Activated CD4-positive, alpha-beta T cell treated with anti-CD3 and anti-CD28 coated beads for 48 hours (primary cell): ENCODE results near the gene CDH11.

ENCODE experiments used
- DNase-seq: peaks from one replicate; pipeline ENCODE4 v3.0.0-alpha.2; 2020

Gene CDH11

DNA sequence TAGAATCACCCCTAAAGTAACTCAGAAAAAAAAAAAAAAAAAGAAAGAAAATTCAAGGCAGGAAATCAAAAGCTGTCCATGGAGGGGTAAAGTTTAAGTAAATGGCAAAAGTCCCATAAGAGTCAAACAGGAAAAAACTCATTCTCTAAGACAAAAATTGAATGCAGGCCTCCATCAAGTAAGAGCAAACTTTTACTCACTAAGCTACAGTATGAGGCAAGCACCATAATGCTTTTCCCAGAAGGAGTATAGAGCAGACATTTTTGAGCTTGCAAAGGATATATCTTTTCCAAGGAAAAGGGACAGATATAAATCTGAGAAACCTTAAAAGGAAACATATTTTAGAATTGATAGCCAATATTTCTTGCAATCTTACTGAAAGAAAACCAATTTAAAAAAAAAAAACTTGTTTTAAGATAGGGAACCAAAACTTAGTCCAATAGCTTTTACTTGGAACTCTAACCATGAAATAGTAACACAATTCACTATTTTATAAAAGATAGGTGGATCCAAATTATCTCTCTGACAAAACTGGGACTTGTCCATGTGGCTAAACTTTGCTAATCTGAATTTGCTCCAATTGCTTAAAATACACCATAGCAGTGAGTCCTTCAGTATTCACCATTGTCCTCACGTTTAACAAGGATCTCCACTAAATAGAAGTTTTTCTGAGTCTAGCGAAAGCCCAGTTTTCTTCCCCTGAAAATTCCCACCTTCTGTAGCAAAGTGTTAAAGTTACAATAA, 99.8 kb downstream of the CDH11 start:
- no peak for DNase-seq

DNA sequence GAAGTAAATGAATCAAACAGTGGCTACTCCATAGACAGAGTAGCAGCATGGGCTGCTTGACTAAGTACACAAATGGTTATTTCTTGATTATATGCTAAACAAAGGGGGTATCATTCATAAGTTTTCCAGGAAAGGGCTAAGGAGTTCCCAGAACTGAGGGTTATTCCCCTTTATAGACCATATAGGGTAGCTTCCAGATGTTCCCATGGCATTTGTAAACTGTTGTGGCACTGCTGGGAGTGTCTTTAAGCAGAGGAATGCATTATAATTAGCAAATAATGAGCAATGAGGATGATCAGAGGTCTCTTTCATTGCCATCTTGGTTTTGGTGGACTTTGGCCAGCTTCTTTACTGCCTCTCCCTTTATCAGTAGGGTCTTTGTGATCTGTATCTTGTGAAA, 105.1 kb downstream of the CDH11 start:
- no peak for DNase-seq

DNA sequence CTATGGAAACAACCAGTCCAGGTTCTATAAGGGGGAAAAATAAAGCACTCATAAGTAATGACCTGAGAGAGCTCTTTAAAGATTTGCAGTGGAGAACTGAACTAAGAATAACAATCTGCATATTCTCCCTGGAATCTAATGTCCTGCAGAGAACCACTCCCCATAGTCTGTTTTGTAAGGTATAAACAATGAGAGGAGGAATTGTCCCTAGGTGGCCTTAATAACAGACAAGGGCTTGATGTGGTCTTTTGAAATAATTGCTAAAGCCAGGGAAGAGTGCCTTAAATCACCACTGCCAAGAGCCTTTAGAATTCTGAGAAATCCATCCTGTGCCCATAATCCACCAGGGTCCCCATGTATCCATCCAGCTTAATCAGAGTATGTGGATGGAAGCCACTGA, 106.3 kb downstream of the CDH11 start:
- no peak for DNase-seq

DNA sequence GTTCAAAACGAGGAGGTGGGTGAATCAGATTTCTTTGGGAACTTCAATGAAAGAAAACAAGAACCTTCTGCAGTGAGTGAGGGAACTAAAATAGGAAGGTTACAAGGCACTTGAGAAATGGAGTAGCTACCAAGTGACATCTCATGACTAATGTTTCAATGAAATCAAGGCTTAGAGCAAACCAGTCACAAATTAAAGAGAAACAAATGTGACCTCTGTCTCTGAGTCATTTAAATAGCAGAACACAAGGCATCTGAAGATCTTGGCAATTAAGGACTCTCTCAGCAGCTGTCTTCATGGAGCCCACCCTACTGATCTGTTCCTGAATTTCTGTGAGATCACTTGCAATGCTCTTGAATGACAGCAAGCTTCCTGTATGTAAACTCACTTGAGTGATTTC, 109.5 kb downstream of the CDH11 start:
- no peak for DNase-seq

DNA sequence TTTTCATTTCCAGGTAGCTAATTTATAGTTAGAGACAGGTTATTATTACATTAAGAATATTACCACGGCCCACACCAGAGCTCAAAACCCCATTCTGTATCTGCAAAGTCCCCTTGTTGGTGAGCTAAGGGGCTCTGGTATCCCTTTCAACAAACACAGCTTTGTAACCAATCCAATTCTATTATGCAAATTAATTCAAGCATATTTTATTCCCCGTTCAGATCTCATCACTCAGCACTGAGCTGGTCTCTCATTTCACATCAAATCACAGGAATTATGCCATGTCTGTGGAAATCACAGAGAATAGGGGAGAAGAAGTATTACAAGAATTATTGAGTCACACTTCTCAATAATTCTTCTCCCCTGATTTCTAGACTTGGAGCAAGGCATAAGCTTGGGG, 111.7 kb downstream of the CDH11 start:
- no peak for DNase-seq

DNA sequence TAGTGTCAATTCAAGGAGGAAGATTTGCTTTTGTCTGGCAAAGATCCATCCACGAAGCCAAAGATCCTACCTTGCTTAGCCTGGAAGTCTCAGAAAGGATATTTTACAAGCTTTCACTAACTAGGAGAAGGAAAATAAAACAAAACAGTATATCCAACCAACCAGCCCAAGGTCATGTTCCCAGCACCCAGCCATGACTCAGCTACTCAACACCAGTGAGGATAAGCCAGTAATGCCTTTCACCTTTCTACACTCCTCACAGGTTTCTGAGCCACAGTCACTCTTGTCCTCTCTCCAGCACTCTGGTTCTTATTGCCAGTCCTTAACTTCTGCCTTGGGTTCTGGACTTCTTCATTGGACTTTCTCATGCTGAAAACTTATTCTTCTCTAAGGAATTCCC, 116.2 kb downstream of the CDH11 start:
- no peak for DNase-seq

DNA sequence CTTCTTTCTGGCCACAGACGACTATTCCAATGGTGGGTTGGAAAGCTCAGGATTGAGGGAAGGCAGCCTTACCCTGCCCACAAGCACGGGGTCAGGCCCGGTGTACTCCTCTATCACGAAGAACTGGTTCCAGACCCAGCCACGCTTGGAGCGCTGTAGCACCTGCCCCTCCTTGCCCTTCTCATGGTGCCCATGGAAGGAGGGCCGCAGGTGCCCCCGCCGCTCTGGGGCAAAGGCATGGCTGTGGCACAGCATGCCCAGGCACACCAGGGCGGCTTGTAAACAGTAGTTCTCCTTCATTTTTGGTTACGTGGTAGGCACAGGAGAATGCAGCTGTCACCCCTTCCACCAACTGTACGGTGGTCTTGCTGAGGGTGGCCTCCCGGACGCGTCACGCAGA, 117.3 kb downstream of the CDH11 start:
- DNase-seq: no peak

DNA sequence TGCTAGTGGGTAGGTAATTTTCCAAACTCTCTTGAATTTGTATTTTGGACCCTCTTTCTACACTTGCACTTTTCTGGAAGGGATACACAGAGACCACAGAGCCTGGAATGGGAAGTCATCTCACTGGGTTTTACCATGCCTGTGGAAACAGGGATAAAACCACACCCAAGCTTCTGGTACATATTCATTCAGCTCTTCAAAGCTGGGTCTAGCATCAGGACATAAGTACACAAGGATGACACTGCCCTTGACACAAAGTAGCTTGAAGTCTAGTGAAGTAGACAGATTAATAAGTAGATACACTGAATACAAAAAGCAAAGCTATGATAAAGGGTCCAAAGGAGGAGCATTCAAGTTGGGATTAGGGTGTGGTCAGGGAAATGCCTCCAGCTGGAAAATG, 118.2 kb downstream of the CDH11 start:
- DNase-seq: no peak

DNA sequence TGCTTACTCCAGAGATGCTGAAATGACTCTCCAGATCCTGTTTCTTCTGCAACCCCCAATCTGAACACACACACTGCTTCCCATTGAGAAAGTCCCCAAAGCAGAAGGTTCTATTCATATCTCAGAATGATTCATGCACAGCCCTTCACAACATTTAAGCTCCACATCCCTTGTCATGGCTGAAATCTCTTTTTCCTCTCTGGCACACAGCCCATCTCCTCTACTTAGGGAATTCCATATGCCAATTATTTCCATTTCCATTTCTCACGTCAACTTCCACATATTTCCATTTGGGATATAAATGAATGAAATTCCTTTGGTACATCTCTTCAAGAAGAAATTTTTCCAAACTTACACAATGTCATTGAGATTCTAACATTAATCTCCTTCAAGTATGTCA, 119.6 kb downstream of the CDH11 start:
- no peak for DNase-seq

DNA sequence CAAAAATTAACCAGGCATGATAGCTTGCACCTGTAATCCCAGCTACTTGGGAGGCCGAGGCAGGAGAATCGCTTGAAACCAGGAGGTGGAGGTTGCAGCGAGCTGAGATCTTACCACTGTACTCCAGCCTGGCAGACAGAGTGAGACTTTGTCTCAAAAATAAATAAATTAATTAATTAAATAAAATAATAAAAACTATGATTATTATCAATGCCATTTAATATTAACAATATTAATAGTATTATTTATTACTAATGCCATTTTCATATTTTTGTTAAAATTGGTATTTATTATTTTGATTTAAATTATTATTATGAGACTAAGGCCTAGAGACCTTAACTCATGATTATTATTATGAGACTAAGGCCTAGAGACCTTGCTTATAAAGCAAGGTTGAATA, 121.2 kb downstream of the CDH11 start:
- no peak for DNase-seq

DNA sequence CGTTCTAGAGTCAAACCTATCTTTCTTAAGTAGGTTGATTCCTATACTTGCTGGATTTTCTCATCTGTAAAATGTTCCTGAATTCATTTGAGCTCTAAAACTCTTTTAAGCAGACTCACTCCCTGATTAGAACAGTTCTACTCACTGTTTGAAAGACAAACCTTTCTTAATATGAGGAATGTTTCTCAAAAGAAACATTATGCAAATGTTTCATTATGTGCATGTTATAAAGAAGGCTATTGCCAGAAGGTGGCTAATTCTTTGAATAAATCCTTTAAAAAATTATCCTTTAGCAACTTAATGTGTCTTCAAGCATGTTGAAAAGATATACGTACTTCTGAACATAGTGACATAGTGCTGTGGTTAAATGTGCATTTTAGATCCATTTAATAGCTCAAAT, 124.1 kb downstream of the CDH11 start:
- no peak for DNase-seq

DNA sequence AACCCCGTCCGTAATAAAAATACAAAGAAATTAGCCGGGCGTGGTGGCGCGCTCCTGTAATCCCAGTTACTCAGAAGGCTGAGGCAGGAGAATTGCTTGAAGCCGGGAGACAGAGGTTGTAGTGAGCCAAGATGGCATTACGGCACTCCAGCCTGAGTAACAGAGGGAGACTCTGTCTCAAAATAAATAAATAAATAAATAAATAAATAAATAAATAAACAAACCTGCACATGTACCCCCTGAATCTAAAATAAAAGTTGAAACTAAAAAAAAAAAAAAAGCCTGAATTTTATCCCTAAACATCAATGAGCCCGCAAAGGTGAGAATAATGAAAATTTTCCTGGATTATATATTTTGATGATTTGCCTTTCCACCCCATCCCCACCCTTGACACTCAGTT, 124.7 kb downstream of the CDH11 start:
- no peak for DNase-seq

DNA sequence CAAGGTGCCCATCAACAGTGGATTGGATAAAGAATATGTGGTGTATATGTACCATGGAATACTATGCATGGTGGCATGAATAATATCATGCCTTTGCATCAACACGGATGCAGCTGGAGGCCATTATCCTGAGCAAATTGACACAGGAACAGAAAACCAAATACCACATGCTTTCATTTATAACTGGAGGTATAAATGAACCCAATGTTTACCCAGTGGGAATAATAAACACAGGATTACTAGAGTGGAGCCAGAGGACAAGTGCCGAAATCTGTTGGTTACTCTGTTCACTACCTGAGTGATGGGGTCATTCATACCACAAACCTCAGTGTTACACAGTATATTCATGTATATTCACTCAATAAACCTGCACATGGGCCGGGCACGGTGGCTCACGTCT, 125.2 kb downstream of the CDH11 start:
- no peak for DNase-seq

DNA sequence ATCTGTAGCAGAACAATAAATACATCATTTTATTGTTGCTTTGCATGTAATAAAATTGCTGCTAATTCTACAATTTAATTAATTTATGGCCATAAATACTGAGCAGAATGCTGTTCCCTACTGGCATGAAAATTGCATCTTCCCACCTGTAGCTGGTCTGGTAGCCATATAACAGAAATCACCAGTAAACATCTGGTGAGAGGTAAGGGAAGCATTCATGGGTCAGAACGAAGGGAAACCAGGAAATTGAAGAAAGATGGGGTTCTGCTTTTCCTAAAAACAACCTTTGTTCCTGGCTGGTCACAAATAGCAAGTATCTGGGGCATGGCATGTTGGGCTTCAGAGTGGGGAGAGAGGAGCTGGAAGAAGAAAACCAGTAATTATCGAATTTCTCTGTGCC, 128.4 kb downstream of the CDH11 start:
- DNase-seq: no peak

DNA sequence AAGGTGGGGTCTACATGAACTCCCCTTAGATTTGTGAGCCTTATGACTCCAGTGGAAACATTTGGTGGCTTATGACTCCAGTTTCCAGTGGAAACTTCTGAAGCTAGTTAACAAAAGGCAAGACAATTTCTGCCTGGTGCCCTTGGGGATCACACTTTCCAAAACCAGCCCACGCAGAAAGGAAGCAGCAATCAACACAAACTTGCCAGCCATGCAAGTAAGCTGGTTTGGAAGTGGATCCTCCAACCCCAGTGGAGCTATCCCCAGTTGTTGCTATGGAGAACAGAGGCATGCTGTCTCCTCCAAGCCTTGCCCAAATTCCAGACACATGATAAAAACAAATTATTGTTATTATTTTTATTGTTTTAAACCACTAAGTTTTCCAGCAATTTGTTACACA, 130.9 kb downstream of the CDH11 start:
- DNase-seq: no peak

DNA sequence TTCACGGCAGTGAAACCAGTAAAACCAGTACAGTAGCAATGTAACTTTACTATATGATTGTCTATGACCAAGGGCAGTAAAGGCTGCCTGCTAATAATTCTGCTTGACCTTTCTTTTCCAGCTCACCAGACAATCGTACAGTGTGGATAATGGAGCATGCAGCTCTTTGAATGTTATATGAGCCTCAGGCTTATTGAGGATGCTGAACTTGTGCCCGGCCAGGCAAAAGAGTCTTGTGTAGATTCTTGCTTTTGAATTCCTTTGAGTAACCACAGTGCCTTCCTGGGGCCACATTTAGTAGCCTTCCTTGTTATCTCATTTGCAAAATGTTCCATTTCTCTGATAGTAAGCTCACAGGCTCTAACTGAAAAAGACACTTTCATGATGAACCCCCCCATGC, 131.8 kb downstream of the CDH11 start:
- no peak for DNase-seq

DNA sequence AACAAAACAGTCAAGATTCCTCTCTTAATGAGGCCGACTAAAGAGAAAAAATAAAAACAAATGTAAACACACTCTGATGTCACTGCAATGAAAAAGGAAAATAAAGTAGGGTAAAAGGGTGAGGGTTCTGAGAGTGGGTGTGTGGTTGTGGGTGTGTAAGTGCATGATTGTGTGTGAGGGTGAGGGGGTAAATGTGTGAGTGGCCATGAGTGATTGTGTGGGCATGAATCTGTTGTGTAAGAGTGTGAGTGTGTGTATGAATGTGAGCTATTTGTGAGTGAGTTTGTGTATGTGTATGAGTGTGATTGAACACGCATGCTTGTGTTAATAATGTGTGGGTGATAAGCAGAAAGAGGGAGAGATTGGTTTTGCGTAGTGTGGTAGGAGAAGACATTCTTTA, 132.8 kb downstream of the CDH11 start:
- DNase-seq: no peak

DNA sequence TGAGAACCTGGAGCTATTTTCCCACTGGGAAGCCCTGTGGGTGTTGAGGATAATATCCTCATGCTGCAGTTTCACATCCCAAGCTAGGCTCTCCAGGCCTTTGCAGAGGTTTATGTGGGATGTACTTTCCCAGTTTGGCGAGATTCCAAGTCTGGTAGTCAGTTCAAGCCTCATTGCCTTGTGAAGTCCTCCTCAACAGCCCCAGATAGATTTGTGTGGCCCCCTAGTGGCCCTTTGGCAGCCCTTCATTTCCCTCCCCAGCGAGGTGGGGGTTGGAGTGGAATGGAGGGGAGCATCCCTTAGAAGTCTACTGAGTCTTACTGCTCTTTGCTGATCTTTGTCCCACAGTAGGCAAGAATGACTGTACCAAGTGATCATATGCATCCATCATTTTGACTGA, 137.9 kb downstream of the CDH11 start:
- DNase-seq: peak; percentile 2

DNA sequence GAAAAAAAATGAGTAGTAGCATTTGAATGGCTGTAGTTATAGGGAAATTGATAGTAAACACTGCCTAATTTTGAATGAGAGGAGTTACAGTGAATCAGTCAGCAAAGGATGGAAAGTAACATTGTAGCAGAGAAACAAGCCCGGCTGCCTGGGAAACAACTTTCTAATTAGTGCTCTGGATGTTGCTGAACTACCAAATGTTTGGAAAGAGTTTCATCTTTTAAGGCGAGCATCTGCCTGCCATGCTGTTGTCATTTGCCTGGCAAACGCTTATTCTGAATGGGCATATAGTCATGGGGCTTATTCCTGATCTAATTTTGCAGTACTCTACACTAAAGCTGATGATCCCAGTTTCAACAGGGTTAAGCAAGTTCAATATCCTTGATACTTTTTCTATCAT, 138.6 kb downstream of the CDH11 start:
- DNase-seq: no peak

DNA sequence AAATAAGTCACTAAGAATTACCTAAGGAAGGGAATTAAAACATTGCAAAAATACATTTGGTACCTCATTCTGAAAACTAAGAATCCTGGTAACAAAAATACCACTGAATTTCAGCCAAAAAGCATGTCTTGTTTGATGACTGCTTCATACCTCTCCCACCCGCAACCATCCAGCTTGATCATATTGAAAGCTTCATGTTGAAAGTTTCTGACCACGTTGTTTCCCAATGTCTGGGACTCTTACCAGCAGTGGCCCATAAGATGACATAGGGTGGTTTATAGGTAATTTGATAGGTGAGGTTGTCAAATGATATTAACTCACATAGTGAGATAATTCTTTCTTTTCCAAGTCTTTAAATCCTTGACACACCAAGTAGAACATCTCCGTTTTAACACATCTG, 139.3 kb downstream of the CDH11 start:
- DNase-seq: no peak

DNA sequence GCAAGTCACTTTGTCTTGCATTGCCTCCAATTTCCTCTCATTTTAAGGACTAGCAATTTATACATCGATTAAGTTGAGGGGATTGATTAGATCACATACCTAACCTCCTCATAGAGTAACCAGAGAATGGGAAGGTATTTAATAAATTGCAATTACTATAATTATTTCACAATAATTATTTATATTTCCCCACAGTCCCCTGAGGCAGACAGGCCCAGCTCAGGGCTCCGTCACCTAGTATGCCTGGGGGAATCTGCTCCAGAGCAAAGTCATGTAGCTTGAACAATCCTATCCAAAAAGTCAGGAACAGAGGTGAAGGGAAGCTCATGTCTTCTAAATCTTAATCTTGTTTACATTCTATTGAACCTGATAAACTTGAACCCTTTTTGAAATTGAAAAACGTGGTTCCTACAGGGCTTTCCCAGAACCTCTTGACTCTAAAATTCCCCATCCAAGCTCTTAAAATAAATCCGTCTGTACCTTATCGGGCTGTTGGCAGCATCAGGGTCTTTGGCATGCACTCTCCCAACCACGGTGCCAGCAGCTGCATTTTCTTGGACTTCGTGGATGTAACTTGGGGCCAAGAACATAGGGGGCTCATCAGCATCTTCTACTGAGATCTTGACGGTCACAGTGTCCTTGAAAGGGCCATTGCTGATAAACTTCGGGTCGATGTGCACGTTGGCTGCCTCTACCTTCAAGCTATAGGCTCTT, 140.1 kb downstream of the CDH11 start:
- DNase-seq: no peak

DNA sequence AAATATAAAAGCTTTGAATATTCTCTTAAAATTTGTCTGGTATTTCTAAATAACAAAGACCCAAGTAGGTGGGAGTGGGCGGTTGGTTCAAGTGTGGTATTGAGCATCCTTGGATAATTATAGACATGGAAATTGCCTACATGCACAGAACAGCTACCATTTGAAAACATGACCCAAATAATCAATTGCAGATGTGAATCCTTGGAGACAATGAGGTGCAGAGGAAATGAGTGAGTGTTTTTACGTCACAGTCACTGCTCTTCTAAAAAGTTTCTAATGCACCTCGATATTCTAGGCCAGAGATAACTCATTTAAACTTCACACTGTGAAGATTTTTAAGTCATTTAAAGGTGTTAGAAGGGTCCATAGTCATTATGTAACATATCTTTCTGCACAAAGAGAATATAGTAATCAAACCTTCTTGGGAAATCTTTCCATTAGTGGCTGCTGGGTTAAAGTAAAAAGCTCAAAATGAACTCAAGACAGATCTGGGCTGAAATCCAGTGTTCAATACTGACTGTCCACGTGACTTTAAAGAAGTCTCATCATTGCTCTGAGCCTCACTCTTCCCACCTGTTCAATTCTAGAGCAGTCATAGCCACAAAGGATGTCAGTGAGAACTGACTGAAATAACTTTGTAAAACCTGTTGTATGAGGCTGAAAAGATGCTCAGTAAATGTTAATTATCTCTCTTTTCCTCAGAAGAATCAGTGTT, 144.5 kb downstream of the CDH11 start:
- DNase-seq: no peak

DNA sequence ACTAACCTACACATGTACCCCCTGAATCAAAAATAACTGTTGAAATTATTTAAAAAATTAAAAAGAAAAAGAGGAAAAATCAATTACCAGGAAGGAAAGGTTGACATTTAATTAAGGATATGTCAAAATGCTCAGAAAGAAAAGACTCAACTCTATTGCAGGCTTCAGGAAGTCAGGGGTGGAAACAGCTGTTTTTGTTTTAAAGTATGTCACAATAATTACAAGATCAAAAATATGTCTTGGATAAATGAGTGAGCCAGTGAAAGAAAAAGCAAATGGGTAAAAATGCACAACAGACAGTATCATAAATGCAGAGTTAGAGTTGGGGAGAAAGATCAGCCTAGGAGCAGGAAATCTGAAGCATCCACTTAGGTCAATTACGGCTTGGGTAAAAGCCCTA, 146.0 kb downstream of the CDH11 start:
- no peak for DNase-seq

DNA sequence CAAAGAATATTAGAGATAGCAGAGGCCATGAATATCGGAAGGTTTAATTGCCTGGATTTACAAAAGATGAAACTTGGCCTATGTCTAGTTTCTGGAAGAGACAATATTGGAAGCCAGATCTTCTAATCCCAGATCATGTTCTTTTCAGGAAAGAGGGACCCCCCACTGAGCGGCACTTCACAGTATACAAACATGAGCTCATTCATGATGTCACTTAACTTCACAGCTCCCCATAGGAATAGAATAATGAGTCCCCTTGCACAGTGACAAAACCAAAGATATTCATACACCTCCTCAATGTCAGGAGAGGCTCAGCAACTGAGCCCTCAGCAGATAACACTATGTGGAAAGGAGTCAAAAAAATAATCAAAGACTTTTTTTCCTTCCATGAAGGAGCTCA, 147.5 kb downstream of the CDH11 start:
- DNase-seq: no peak
